HepG2 (cell line): ENCODE results near the gene GMCL2. TPM values are rescaled to one million over a fixed set of nuclear protein-coding genes. Genes with fewer than 3 reads are reported as not detected.

Experiments
- ASH2L ChIP-seq: fragments of 300-600, 200-600 bp; sonication (generic); IDR thresholded peaks from 2 replicates; pipeline ENCODE4 v1.7.0; 2017; ENCODE audit warnings: low read depth, mild to moderate bottlenecking, moderate library complexity, mixed read lengths, low read length; ENCODE audit not compliant: insufficient read length
- GABPA ChIP-seq, 2 experiments: IDR thresholded peaks; 2 replicates each; pipeline ENCODE4 v1.6.1; 2011 to 2016; ENCODE audit warnings: low read depth in 2 of 2, low read length in 1 of 2, missing biosample characterization in 1 of 2, missing genetic modification characterization in 1 of 2
- HIC2 ChIP-seq: sonication (generic); formaldehyde crosslinking; IDR thresholded peaks from 2 replicates; pipeline ENCODE4 v1.9.0; 2022; ENCODE audit warnings: low read depth, missing genetic modification reagents
- ISL2 ChIP-seq: sonication (generic); formaldehyde crosslinking; IDR thresholded peaks from 2 replicates; pipeline ENCODE4 v1.5.0; 2020; ENCODE audit warnings: missing genetic modification reagents
- KDM5B ChIP-seq: sonication (generic); formaldehyde crosslinking; IDR thresholded peaks from 2 replicates; pipeline ENCODE4 v1.4.0; 2020; ENCODE audit warnings: missing genetic modification reagents, mild to moderate bottlenecking, borderline replicate concordance
- MAFK ChIP-seq, 2 experiments: IDR thresholded peaks in 1 of 2; conservative IDR thresholded peaks in 1 of 2; 2 replicates each; pipeline ENCODE4 v1.6.1; 2011; ENCODE audit warnings: improper control_type of control experiment in 2 of 2, low read length in 2 of 2
- MBD4 ChIP-seq: IDR thresholded peaks from 2 replicates; pipeline ENCODE4 v1.6.1; 2012; ENCODE audit warnings: low read length, inconsistent platforms, borderline replicate concordance
- PCBP1 ChIP-seq: fragments of 200-400 bp; formaldehyde crosslinking; IDR thresholded peaks from 2 replicates; pipeline ENCODE4 v1.6.1; 2017; ENCODE audit warnings: mild to moderate bottlenecking, low read depth, low read length, borderline replicate concordance
- PHB2 ChIP-seq: fragments of 450-650 bp; IDR thresholded peaks from 2 replicates; pipeline ENCODE4 v1.6.1; 2018; ENCODE audit not compliant: partially characterized antibody
- SNAPC5 ChIP-seq: sonication (generic); formaldehyde crosslinking; IDR thresholded peaks from 2 replicates; pipeline ENCODE4 v1.8.1; 2023; ENCODE audit warnings: mild to moderate bottlenecking, missing genetic modification reagents, borderline replicate concordance
- SOX5 ChIP-seq: IDR thresholded peaks from 2 replicates; pipeline ENCODE4 v1.6.1; 2016; ENCODE audit warnings: borderline replicate concordance
- YEATS4 ChIP-seq: sonication (generic); formaldehyde crosslinking; IDR thresholded peaks from 2 replicates; pipeline ENCODE4 v1.4.0; 2020; ENCODE audit warnings: missing genetic modification reagents, borderline replicate concordance
- ZNF580 ChIP-seq: IDR thresholded peaks from 2 replicates; pipeline ENCODE4 v1.6.1; 2016; ENCODE audit warnings: low read depth, borderline replicate concordance
- ZNF687 ChIP-seq: sonication (generic); formaldehyde crosslinking; IDR thresholded peaks from 2 replicates; pipeline ENCODE4 v1.5.1; 2020; ENCODE audit warnings: mild to moderate bottlenecking, missing genetic modification reagents, moderate library complexity
- ZNF691 ChIP-seq: sonication (generic); formaldehyde crosslinking; IDR thresholded peaks from 2 replicates; pipeline ENCODE4 v1.4.0; 2020; ENCODE audit warnings: missing genetic modification reagents, low read depth, mild to moderate bottlenecking, borderline replicate concordance
- ZNF83 ChIP-seq: sonication (generic); formaldehyde crosslinking; IDR thresholded peaks from 2 replicates; pipeline ENCODE4 v1.4.0; 2020; ENCODE audit warnings: missing genetic modification reagents, mild to moderate bottlenecking, borderline replicate concordance
- polyA plus RNA-seq, 8 experiments: library from polyadenylated mRNA; depleted of rRNA in 3 of 8; stranded (reverse) in 7 of 8; unstranded in 1 of 8; fragments of >200 nt; fragmentation: Illumina TruSeq in 4 of 8; extraction: Trizol in 4 of 8; gene quantifications; 2 replicates each; pipeline versions ENCODE4 v1.2.1 to v1.2.3, GENCODE V29; 2011 to 2016; ENCODE audit warnings: low read depth in 4 of 8, missing spikeins in 1 of 8, mixed read lengths in 1 of 8; ENCODE audit not compliant: insufficient read depth in 1 of 8
- total RNA-seq, 5 experiments: library from RNA; depleted of rRNA; stranded (reverse); fragments of >200 nt; fragmentation: Illumina TruSeq; extraction: Trizol; gene quantifications; 2 replicates each; pipeline ENCODE4 v1.2.3, GENCODE V29; 2016; ENCODE audit warnings: low read depth in 1 of 5

The GMCL2 gene
- total and polyA plus RNA-seq, 2 of the 13 experiments (the other 11 are each of a cell fraction or from before 2014, with no cell fraction given): 0.03 TPM; not detected in 1

GRCh38 chr5:178204182-178204934 lies 17.2 kb upstream of the GMCL2 start, which contains the start of gene HNRNPAB (continued):
- TF ChIP-seq ZNF691 (CRISPR knock-in tag) (no peak; the same call in 1 of the 2 replicates), ZNF83 (CRISPR knock-in tag) (0 out of 2 replicates have a peak, but pooled peaks have one; percentile 63), MAFK (conservative IDR thresholded peaks at IDR 0.05 in 1 of 2, IDR thresholded peaks at IDR 0.05 in 1 of 2; ENCODE audit: low read length in 2 of 2) (no peak), YEATS4 (CRISPR knock-in tag) (peak; percentile 98), ZNF687 (CRISPR knock-in tag) (peak; percentile 90), ISL2 (CRISPR knock-in tag) (peak; percentile 40; the same call in 1 of the 2 replicates), KDM5B (CRISPR knock-in tag) (peak; percentile 88; the same call in 1 of the 2 replicates), PHB2 (no peak), ASH2L (peak; percentile 56), GABPA (IDR thresholded peaks at IDR 0.05; ENCODE audit: low read depth, low read length) (no peak), GABPA (CRISPR knock-in tag; IDR thresholded peaks at IDR 0.05; ENCODE audit: low read depth) (no peak), MBD4 (no peak), ZNF580 (peak; percentile 84), SOX5 (CRISPR knock-in tag) (peak; percentile 48; the same call in 1 of the 2 replicates), SNAPC5 (CRISPR knock-in tag) (0 out of 2 replicates have a peak, but pooled peaks have one; percentile 47), PCBP1 (peak; percentile 85; the same call in 1 of the 2 replicates), HIC2 (CRISPR knock-in tag) (no peak)
